Measurements from ENCODE around the gene CACNA1G.

Gene CACNA1G

DNA sequence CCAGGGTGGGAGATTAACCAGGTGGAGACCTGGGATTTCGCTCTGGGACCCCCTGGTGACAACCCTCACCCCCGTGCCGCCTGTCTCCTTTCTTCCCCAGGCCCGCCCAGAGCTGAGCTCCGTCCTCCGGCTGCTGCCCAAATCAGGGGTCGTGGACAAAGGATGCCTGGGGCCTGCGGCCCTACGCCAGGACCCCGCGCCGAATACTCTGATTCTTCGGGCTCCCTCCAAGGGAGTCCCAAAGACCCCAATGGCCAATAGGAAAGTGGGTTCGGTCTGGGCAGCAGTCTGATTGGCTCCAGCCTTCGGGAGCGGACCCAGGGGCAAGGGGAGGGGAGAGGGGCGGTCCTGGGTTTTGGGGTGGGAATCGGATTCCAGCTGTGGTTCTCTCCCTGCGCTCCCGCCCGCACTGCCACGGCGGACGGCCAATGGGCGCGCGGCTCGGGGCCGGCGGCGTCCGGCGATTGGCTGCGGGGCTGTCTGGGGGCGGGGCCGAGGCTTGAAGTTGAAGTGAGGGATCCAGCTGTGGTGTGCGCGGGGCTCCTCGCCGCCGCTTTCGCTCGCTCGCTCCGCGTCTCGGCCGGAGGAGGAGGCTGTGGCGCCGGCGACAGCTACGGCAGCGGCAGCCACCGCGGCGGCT is at the start of gene CACNA1G:
Gene CACNA1G, plus strand, starts transcription at position 531 of the 640 bp plus-strand sequence. CDS start 745 bp downstream, outside the sequence.
- DNase-seq (ENCODE audit: low read depth in 2 of 2), result peak; percentile 82 to 87

DNA sequence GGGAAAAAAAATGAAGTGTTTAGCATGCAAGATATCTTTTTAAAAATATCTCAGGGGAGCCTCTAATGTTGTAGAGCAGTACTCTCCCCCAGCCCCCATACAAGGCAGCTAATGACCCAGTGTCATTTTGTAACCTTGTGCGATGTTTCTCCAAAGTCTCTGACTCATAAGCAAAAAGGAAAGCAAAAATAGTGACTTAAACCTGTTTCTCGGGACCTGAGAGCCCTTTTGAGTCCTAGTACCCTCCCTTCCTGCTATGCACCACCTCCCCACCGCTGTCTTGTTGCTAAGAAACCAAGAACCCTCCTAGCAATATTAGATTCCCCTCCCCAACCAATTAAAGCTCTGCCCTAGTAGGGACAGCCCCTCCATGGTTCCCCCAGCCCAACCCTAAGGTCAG is 49.5 kb upstream of the CACNA1G start:
- DNase-seq (ENCODE audit: low read depth in 2 of 2), result peak in 1 of 2 donors; percentile 34

DNA sequence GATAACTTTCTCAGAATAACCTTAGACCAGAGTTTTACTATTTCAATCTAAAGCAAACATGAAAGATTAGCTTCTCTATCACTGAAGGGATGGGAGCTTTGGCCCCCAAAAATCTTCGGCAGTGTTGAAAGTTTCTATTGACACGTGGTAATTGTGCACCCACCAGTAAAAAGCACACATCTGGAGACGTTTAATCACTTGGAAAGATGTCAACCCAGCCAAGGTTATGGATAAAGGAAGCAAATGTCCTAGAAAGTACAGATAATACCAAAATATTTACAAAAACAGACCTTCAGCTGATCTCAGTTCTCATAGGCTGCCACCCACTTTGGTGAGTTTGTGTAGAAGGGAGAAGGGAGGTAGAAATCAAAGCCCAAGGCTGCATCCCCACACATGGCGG is 47.0 kb upstream of the CACNA1G start:
- no peak for DNase-seq (ENCODE audit: low read depth in 2 of 2)

DNA sequence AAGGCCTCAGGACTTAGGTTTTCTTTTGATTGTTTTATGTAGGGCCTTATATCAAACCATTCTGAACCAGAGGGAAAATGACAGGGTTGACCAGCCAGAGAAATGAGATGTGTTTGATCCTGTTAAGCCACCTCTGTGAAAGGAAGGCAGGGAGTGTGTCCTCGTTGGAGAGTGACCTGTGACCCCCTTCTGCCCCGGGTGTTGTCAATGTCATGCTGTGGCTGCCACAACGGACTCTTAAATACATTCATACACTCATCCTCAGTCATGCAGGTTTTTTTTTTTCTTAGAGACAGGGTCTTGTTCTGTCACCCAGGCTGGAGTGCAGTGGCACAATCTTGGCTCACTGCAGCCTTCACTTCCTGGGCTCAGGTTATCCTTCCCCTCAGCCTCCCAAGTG is 46.1 kb upstream of the CACNA1G start:
- no peak for DNase-seq (ENCODE audit: low read depth in 2 of 2)

DNA sequence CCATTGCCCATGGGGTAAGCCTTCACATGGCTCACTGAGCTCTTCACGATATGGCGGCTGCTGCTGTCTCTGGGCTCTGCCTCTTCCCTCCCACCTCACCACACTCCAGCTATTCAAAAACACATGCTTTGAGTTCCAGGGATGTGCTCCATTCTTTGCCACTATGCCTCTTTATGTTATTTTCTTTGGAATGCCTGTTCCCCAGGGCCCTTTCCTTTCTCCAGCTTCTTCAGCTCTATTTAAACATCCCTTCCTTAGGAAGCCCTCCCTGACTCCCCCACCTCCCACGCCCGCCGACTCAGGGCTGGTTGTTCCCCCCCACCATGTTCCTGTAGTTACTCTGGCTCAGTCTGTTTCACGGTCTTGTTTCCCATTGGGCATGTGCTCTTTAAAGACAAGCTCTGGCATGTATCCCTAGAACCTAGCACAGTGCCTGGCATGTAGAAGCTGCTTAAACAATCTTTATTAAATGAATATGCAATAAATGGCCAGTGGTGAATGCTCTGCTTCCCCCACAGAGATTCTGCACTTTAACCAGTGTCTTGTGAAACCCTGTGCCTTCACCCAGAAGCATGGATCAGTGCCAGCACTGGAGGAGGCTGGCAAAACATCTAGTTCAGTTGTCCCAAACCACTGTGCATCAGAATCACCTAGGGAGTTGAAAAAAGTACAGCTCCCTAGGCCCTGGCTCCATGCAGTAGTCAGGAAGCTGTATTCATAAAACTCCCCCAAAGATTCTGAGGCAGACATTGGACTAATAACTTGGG is 45.4 kb upstream of the CACNA1G start:
- no peak for DNase-seq (ENCODE audit: low read depth in 2 of 2)

DNA sequence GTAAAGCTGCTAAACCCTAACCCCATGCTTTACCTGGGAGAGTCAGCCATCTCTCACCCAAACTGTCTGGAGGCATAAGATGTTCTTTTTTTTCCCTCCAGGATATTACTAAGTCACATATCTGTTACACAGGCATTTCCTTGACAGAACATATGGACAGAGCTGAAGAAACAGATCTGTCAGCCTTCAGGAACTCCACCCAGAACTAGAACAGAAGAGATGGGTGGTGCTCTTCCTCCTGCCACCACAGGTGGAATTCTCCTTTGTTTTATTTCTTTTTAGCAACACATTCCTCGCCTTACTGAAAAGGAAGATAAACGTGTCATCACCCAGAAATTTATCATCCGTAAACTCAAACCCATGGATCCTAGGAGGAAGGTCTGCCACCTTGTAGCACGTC is 43.5 kb upstream of the CACNA1G start:
- no peak for DNase-seq (ENCODE audit: low read depth in 2 of 2)

DNA sequence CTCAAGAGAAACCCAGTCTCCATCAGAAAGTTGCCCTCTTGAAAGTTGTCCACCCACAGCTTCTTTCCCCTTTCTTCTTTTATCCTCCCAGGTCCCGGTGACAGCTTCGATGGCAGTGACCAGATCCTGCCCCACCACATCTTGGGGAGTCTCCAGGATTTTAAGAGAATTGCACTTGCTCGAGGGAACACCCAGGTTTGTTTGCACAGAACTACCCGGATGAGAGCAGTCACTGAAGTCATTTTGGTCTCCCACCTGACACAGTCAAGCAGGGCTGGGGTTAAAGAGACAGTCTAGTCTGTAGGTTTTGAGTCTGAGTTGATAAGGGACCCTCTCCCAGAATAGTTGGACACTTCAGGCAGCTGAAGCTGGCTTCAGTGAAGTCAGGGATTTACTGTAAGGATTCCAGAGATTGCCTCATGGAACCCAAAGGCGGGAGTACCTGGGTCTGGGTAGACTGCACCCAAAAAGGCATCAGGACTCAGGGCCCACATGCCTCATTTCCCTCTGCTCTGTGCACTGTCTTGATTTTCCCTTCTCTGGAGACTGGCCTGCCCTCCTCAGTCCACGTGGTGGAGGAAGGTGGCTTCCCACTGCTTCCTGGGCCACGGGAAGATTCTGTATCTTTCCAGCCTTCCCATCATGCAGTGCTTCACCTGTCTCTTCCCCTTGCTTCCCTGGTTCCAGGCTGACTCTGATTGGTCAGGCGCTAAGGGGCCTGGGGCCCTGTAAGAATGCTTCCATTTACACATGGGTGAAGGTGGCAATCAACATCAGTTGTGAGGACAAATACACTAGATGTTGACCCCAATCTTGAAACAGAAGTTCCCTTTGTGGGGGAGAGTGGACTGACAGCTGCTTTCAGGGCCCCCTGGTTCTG is 42.8 kb upstream of the CACNA1G start:
- DNase-seq (ENCODE audit: low read depth in 2 of 2), result no peak

DNA sequence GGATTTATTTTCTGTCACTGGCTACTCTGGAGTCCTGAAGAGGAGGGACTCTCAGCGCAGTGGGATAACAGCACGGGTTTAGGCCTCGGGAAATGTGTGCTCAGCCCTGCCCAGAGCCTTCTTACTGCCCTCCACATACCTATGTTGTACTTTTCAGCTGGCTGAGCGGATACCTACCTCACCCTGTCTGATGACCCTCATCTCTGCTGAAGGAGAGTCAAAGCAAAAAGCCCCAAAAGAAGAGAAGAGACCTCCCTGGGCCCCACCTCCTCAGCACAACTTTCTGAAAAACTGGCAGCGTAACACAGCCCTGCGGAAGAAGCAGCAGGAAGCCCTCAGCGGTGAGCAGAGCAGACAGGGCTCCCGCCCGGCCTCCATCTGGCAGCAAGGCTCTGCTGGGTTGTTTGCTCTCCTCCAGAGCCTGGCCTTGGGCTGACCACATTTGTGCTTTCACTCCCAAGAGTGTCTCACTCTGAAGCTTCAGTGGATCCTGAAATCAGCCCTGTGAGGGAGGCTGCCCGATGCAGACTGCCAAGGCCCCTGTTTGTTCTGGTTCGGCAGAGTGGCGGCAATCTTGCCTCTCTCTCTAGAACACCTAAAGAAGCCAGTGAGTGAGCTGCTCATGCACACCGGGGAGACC is 42.0 kb upstream of the CACNA1G start:
- DNase-seq (ENCODE audit: low read depth in 2 of 2), result no peak

DNA sequence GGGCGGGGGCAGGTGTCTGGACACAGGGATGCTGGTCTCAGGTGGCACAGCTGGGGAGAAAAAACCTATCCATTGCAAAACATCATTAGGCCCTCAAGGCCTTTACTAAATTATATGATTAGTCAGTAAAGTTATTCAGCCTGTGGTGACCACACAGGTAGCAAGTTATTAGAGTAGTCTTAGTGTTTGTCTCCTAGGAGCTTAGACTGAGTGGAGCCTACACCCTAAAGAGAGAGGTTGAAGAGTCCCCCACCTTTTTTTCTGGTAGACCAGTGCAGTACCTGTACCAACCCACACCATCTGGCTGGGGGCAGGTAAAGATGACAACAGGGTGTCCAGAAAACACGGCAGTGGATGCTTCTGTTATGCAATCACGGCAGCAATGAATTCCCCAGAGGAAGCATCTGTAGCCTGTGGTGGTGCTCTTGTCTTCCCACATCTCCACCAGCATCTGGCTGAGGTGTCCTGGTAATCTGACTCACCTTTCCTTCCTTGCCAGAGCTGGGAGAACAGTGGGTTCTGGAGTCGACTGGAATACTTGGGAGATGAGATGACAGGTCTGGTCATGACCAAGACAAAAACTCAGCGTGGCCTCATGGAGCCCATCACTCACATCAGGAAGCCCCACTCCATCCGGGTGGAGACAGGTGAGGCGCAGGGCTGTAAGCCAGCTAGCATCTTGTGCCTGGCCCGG is 41.2 kb upstream of the CACNA1G start:
- no peak for DNase-seq (ENCODE audit: low read depth in 2 of 2)

DNA sequence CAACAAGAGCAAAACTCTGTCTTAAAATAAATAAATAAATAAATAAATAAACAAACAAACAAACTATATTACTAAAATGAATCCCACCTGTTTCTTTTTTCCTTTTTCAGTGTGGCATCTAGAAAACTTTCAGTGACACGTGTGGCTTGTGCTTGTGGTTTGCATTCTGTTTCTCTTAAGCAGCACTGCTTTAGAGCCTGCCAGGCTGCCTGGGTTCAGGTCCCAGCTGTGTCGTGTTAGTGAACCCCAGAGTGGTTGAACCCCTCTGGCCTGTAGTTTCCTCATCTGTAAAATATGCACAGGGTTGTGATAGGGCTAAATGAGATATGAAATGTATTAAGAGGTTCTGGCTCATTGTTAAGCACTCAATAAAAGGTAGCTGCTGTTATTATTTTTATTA is 40.0 kb upstream of the CACNA1G start:
- DNase-seq (ENCODE audit: low read depth in 2 of 2), result no peak

DNA sequence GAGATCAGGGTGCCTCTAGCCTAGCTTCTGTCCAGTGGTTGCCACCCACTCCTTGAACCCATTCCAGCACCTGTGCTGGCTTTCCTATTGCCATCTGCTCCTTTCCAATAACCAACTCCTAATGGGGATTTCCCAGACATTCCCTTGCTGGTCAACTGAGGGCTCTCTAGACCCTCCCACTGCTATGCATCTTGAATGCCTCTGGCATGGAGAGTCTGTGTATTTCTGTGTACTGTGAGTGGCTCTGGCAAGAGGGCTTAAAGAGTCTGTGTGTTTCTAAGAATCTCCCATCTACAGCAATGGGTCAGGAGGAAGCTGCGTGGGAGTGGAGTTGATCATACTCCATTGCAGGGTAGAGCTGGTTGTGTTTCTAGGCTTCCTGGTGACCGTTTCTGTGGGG is 39.0 kb upstream of the CACNA1G start:
- no peak for DNase-seq (ENCODE audit: low read depth in 2 of 2)

DNA sequence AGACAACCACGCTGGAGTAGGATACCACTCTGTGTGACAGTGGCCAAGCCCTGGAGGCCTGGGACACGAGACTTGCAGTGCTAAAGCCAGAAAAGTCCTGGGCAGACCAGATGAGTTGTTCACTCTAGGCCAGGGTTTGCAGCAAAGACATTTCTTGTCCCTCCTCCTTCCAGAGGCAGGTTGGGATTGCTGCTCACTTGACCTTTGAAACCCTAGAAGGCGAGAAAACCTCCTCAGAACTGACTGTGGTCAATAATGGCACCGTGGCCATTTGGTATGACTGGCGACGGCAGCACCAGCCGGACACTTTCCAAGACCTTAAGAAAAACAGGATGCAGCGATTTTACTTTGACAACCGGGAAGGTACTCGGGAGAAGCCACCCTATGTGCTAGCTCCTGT is 37.7 kb upstream of the CACNA1G start:
- no peak for DNase-seq (ENCODE audit: low read depth in 2 of 2)

DNA sequence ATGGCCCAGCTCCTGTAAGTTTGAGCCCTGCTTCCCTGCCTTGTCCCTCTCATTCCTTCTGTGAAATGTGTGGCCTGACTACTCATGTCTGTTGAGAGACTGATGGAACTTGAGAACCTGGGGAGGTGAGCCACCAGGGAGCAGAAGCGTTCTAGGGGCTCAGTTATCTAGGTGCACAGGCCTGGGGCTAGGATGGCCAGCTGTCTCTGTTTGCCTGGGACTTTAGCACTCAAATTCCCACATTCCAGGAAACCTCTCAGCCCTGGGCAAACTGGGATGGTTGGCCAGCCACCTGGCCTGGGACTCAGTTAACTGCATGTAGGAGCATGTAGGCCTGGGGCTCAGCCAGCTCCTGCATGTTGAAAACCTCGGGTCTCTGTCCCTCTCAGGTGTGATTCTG is 37.3 kb upstream of the CACNA1G start:
- DNase-seq (ENCODE audit: low read depth in 2 of 2), result no peak

DNA sequence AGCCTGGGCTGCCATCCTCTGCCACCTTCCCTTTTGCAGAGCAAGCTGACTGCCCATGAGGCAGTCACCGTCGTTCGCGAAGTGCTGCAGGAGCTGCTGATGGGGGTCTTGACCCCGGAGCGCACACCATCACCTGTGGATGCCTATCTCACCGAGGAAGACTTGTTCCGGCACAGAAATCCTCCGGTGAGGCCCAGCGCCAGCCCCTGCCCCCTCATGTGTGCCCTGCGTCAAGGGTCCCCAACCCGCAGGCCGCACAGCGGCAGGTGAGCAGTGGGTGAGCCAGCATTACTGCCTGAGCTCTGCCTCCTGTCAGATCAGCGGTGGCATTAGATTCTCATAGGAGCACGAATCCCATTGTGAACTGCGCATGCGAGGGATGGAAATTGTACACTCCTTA is 35.7 kb upstream of the CACNA1G start:
- DNase-seq (ENCODE audit: low read depth in 2 of 2), result no peak

DNA sequence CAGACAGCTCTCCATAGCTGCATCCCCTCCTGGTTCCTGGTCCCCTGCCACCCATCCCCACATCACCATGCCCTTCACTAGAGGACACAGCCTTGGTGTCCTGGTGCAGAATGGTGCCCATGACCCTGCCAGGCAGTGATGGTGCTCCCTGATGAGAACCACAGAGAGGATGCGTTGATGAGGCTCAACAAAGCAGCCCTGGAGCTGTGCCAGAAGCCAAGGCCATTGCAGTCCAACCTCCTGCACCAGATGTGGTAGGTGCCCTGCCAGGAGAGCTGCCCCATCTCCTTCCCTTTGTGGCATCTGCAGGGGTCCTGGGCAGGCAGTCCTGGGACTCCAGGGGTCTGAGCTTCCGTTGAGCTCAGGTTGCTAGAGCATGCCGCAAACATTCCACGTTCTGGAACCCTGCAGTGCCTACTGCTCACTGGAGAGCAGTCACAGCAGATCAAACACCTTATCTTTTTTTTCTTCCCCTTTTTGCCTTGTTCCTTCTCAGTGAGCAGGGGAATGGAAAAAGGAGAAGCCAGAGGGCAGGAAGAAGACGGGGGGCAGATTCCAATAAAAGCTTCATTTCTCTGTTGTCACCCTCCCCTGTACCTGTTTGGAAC is 33.3 kb upstream of the CACNA1G start:
- DNase-seq (ENCODE audit: low read depth in 2 of 2), result no peak

DNA sequence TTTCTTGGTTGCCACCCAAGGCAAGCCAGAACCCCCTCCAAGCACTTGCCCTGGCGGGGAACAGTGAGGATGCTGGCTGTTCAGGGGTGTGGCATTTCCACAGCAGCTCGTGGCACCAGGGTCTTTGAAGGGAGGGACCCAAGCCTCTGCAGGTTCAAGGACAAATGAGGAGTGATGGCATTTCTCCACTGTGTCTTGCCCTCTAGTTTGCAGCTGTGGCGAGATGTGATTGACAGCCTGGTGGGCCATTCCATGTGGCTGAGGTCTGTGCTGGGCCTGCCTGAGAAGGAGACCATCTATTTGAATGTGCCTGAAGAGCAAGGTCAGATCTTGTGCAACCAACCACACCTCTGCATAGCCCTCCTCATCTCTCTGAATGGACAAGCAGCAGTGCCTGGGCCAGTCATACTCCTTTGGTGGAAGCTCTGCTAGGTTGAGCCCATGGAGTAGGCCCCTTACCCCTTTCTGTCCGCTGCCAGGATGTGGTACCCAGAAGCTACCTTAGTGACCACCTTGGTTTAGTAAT is 32.5 kb upstream of the CACNA1G start:
- DNase-seq (ENCODE audit: low read depth in 2 of 2), result no peak

DNA sequence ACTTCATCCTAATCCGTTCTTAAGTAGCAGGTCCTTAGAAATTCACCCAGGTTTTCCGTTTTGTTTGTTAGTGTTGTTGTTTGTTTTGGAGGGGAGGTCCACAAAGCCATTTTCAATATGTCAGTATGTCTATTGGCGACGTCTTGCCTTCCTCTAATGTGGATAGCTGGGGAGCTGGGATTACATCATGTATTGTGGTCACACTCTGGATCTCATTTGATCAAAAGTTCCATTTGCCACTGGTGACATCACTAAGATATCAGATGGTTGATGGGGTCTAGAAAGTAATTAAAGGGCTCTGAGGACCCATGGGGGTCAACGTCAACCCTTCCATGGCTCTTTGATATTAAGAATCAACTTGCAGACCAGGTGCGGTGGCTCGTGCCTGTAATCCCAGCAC is 30.7 kb upstream of the CACNA1G start:
- no peak for DNase-seq (ENCODE audit: low read depth in 2 of 2)

DNA sequence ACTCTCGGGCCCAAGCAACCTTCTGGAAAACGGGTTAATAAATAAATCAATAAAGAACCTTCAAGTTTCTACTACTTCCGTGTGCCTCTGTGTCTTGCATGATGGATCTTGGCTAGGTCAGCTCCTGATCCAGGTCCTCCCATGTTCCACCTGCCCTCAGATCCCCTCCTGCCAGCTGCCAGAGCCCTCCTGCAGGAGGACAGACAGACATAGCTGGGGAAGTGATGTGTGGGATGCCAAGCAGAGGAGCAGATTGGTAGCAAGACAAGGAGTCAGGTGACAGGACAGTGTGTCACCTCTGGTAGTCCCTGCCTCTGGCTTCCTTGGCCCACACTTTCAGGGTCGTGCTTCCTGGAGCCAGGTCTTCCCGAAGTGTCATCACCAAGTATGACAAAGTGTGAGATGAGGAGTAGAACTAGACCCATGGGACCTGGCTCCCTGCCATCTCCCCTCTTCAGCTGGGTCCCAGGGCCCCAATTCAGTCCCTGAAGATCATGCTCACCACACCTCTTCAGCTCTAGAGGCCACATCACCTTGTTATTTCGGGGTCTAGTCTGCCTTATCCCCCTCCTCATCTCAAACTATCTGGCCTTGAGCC is 29.0 kb upstream of the CACNA1G start:
- no peak for DNase-seq (ENCODE audit: low read depth in 2 of 2)

DNA sequence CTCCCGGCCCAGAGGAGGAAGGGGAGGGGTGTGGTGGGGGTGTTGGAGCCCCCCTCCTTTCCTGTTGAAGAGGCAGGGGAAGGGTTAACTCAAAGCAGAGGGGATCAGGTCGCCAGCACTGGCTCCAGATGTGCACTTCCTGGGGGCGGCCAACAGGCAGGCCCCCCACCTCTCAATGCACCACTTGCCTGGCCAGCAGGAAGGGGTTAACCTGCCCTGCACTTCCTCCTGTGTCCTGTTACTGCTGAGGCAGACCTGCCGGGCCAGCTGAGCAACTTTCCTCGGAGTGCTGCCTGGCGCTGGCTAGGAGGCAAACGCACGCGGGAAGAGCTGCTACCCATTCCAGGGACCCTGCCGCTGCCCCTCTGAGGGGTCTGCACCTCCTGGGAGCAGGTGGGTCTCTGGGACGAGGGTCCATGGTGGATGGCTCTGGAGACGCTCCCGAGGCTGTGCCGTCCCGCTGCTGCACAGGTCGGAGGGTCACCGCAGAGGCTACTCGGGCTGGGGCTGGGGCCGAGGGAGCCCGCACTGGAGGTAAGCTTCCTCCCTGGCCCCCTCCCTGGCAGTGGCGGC is 28.0 kb upstream of the CACNA1G start, which contains the start of gene EPN3:
Gene EPN3, plus strand, starts transcription at position 284 of the 573 bp plus-strand sequence. CDS start 3,822 bp downstream, outside the sequence.
- DNase-seq (ENCODE audit: low read depth in 2 of 2), result no peak

DNA sequence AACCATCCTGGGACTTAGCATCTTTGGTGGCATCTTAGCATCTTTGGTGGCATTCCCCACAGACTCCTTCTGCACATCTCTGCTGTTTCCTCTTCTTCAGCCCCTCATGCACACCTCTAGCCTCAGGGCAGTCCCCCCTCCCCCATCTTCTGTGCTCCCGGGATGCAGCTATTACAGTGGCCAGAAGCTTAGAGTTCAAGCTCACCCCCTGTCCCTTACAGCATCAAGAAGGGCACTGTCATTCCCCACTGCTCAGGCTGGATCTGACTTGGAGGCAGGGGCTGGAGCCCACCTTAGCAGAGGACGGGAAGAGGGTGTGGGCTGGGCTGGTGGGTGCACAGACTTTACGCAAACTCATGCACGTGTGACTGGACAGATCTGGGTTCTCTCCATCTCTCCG is 27.3 kb upstream of the CACNA1G start:
- no peak for DNase-seq (ENCODE audit: low read depth in 2 of 2)

Data from stimulated activated CD8-positive, alpha-beta memory T cell treated with anti-CD3 and anti-CD28 coated beads, Interleukin-2, amount 100 ng/mL, for 48 hours (primary cell).